Effector memory CD4-positive, alpha-beta T cell (primary cell): Measurements from ENCODE around the gene TRIO.

ENCODE experiments used
- DNase-seq, 3 donors: peaks; one replicate each; pipeline ENCODE4 v3.0.0-alpha.2; 2020
- H3K27ac ChIP-seq: 2 replicates; pipeline ENCODE4 v1.7.0; 2013; ENCODE audit warnings: mild to moderate bottlenecking, low read length, moderate library complexity; ENCODE audit not compliant: insufficient read depth, poor library complexity, severe bottlenecking
- H3K27me3 ChIP-seq: replicated peaks from 2 replicates; pipeline ENCODE4 v1.7.0; 2013; ENCODE audit warnings: mild to moderate bottlenecking, low read length; ENCODE audit not compliant: insufficient read depth, control insufficient read depth, poor library complexity, severe bottlenecking
- H3K36me3 ChIP-seq: 2 replicates; pipeline ENCODE4 v1.7.0; 2013; ENCODE audit warnings: mild to moderate bottlenecking, low read length, moderate library complexity; ENCODE audit not compliant: control insufficient read depth, insufficient read depth
- H3K4me1 ChIP-seq: 2 replicates; pipeline ENCODE4 v1.7.0; 2013; ENCODE audit warnings: low read length, mild to moderate bottlenecking; ENCODE audit not compliant: control insufficient read depth, insufficient read depth, poor library complexity, severe bottlenecking
- H3K4me3 ChIP-seq: 2 replicates; pipeline ENCODE4 v1.7.0; 2013; ENCODE audit warnings: low read length, low read depth, mild to moderate bottlenecking; ENCODE audit not compliant: insufficient read depth, poor library complexity, severe bottlenecking
- H3K9me3 ChIP-seq: 2 replicates; pipeline ENCODE4 v1.7.0; 2013; ENCODE audit warnings: mild to moderate bottlenecking, low read length, moderate library complexity; ENCODE audit not compliant: control insufficient read depth

TRIO gene

GRCh38 chr5:14266686-14267085, 123.5 kb downstream of the TRIO start:
- no peak for DNase-seq
- H3K9me3 ChIP-seq: no peaks in the 10 kb centered on the region
- H3K36me3 ChIP-seq: no peaks in the 10 kb centered on the region
- H3K27ac ChIP-seq: no peak overlapping the region
- H3K27me3 ChIP-seq: peaks cover 8% of the 10 kb centered on the region
- H3K4me3 ChIP-seq: no peak overlapping the region
- no peaks in the 10 kb centered on the region for H3K4me1 ChIP-seq

- no peaks in the 10 kb centered on the region for H3K4me1 ChIP-seq
- no peaks in the 10 kb centered on the region for H3K36me3 ChIP-seq
- DNase-seq: no peak
- H3K9me3 ChIP-seq: no peaks in the 10 kb centered on the region
- peaks cover 8% of the 10 kb centered on the region for H3K27me3 ChIP-seq
- no peak overlapping the region for H3K4me3 ChIP-seq
- H3K27ac ChIP-seq: no peak overlapping the region
Measured at GRCh38 chr5:14267166-14267838, 124.2 kb downstream of the TRIO start.

GRCh38 chr5:14267991-14268708, 125.0 kb downstream of the TRIO start:
- Histone ChIP-seq H3K9me3 (no peaks in the 10 kb centered on the region), H3K36me3 (no peaks in the 10 kb centered on the region), H3K4me3 (no peak overlapping the region), H3K27me3 (peaks cover 8% of the 10 kb centered on the region), H3K4me1 (no peaks in the 10 kb centered on the region), H3K27ac (no peak overlapping the region)
- no peak for DNase-seq

- Histone ChIP-seq H3K27me3 (peaks cover 8% of the 10 kb centered on the region), H3K36me3 (no peaks in the 10 kb centered on the region), H3K9me3 (no peaks in the 10 kb centered on the region), H3K4me3 (no peak overlapping the region), H3K27ac (no peak overlapping the region), H3K4me1 (no peaks in the 10 kb centered on the region)
- no peak for DNase-seq
Measured at GRCh38 chr5:14268738-14269137, 125.6 kb downstream of the TRIO start.

GRCh38 chr5:14269395-14269794, 126.3 kb downstream of the TRIO start:
- H3K9me3 ChIP-seq: no peaks in the 10 kb centered on the region
- no peak overlapping the region for H3K4me3 ChIP-seq
- no peak for DNase-seq
- no peaks in the 10 kb centered on the region for H3K36me3 ChIP-seq
- H3K27me3 ChIP-seq: peaks cover 8% of the 10 kb centered on the region
- no peaks in the 10 kb centered on the region for H3K4me1 ChIP-seq
- H3K27ac ChIP-seq: no peak overlapping the region

- Histone ChIP-seq H3K27me3 (peaks cover 3% of the 10 kb centered on the region), H3K9me3 (no peaks in the 10 kb centered on the region), H3K36me3 (no peaks in the 10 kb centered on the region), H3K4me3 (no peak overlapping the region), H3K4me1 (no peaks in the 10 kb centered on the region), H3K27ac (no peak overlapping the region)
- DNase-seq: no peak
Measured at GRCh38 chr5:14270209-14270702, 127.1 kb downstream of the TRIO start.

- Histone ChIP-seq H3K4me3 (no peak overlapping the region), H3K27me3 (no peaks in the 10 kb centered on the region), H3K4me1 (no peaks in the 10 kb centered on the region), H3K36me3 (no peaks in the 10 kb centered on the region), H3K27ac (no peak overlapping the region), H3K9me3 (no peaks in the 10 kb centered on the region)
- DNase-seq: no peak
Measured at GRCh38 chr5:14272548-14273205, 129.5 kb downstream of the TRIO start.

- no peak overlapping the region for H3K27ac ChIP-seq
- H3K4me3 ChIP-seq: no peak overlapping the region
- no peaks in the 10 kb centered on the region for H3K4me1 ChIP-seq
- no peaks in the 10 kb centered on the region for H3K27me3 ChIP-seq
- no peaks in the 10 kb centered on the region for H3K9me3 ChIP-seq
- DNase-seq: no peak
- H3K36me3 ChIP-seq: no peaks in the 10 kb centered on the region
Measured at GRCh38 chr5:14273207-14273767, 130.1 kb downstream of the TRIO start.

GRCh38 chr5:14276380-14276779, 133.2 kb downstream of the TRIO start:
- DNase-seq: no peak
- H3K36me3 ChIP-seq: no peaks in the 10 kb centered on the region
- no peaks in the 10 kb centered on the region for H3K4me1 ChIP-seq
- no peaks in the 10 kb centered on the region for H3K27me3 ChIP-seq
- H3K27ac ChIP-seq: no peak overlapping the region
- no peak overlapping the region for H3K4me3 ChIP-seq
- H3K9me3 ChIP-seq: no peaks in the 10 kb centered on the region
